Hepatocyte (in vitro differentiated cells): ENCODE measurements around the gene USP49.

Experiments used
- CTCF ChIP-seq: fragments of 200-600 bp; sonication (generic); IDR thresholded peaks from 2 replicates; pipeline ENCODE4 v1.5.1; 2016; ENCODE audit warnings: antibody characterized with exemption, mild to moderate bottlenecking; ENCODE audit not compliant: poor library complexity
- EZH2 ChIP-seq: fragments of 200-600 bp; sonication (generic); IDR thresholded peaks from 2 replicates; pipeline ENCODE4 v1.6.1; 2016; ENCODE audit warnings: antibody characterized with exemption, mild to moderate bottlenecking, borderline replicate concordance
- EZH2phosphoT487 ChIP-seq: fragments of 200-600 bp; sonication (generic); IDR thresholded peaks from one replicate; pipeline ENCODE4 v1.6.1; 2018; ENCODE audit warnings: antibody characterized with exemption, mild to moderate bottlenecking, low read depth, moderate library complexity; ENCODE audit not compliant: unreplicated experiment, severe bottlenecking

GRCh38 chr6:41758641-41759035 is 136.5 kb downstream of the USP49 start:
- TF ChIP-seq CTCF (no peak), EZH2phosphoT487 (no peak), EZH2 (no peak)
